Measurements from ENCODE around the gene CCDC144A.
"Not testable (repeated sequence)": the region's sequence is repeated elsewhere in the genome, so short reads cannot be mapped to it uniquely, and the experiment has no call there.

DNA sequence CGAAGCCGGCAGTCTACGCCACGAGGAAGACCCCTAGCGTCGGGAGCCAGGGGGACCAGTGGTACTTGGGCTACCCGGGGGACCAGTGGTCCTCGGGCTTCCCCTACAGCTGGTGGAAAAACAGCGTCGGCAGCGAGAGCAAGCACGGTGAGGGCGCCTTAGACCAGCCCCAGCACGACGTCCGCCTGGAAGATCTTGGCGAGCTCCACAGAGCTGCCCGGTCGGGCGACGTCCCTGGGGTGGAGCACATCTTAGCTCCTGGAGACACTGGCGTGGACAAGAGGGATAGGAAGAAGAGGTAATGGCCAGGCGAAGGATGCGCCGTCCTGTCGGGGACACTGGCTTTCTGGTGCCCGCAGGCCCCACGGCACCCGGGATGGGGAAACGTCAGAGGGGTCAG lies 406 bp downstream of the CCDC144A start:
- TF ChIP-seq, protein P1, sequence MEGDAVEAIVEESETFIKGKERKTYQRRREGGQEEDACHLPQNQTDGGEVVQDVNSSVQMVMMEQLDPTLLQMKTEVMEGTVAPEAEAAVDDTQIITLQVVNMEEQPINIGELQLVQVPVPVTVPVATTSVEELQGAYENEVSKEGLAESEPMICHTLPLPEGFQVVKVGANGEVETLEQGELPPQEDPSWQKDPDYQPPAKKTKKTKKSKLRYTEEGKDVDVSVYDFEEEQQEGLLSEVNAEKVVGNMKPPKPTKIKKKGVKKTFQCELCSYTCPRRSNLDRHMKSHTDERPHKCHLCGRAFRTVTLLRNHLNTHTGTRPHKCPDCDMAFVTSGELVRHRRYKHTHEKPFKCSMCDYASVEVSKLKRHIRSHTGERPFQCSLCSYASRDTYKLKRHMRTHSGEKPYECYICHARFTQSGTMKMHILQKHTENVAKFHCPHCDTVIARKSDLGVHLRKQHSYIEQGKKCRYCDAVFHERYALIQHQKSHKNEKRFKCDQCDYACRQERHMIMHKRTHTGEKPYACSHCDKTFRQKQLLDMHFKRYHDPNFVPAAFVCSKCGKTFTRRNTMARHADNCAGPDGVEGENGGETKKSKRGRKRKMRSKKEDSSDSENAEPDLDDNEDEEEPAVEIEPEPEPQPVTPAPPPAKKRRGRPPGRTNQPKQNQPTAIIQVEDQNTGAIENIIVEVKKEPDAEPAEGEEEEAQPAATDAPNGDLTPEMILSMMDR (IDR thresholded peaks at IDR 0.05): not testable (repeated sequence)
- TF ChIP-seq POLR2A (IDR thresholded peaks at IDR 0.05): not testable (repeated sequence)
